ENCODE results near the gene NAALADL2.

DNA sequence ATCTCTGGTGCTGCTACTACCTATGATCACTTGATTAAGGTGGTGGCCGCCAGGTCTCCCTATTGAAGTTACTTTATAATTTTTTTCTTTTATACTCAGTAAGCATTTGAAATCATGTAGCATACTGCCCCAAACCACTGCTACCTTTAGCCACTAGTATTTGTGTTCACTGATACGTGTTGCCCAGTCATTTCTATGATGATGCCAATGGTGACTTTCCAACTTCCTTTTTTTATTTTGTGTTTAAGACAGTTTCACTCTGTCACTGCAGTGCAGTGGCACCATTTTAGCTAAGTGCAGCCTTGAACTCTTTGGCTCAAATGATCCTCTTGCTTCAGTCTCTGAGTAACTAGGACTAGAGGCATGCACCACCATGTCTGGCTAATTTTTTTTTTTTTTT, 598.2 kb downstream of the NAALADL2 start:
- TF ChIP-seq EZH2 (IDR thresholded peaks at IDR 0.05): no peak
- no peak for TF ChIP-seq POLR2AphosphoS5 (IDR thresholded peaks at IDR 0.05; ENCODE audit: borderline replicate concordance, low read depth, low read length)
